BE2C (cell line): ENCODE measurements around the gene PIK3R4.

ENCODE experiments used
- DNase-seq: peaks from one replicate; pipeline ENCODE4 v3.0.0-alpha.2; 2020
- H3K27me3 ChIP-seq: fragments of 250-450 bp; sonication (Bioruptor Pico); 2 replicates; pipeline ENCODE4 v1.5.1; 2020; ENCODE audit warnings: mild to moderate bottlenecking
- H3K36me3 ChIP-seq: fragments of 250-450 bp; sonication (Bioruptor Pico); 2 replicates; pipeline ENCODE4 v1.5.1; 2020; ENCODE audit warnings: mild to moderate bottlenecking
- H3K4me1 ChIP-seq: fragments of 250-450 bp; sonication (Bioruptor Pico); 2 replicates; pipeline ENCODE4 v1.5.1; 2020
- H3K4me3 ChIP-seq: 2 replicates; pipeline ENCODE4 v1.5.1; 2011; ENCODE audit warnings: low read depth, low read length
- H3K9me3 ChIP-seq: fragments of 250-450 bp; sonication (Bioruptor Pico); 2 replicates; pipeline ENCODE4 v1.5.1; 2020
- CTCF ChIP-seq: IDR thresholded peaks from 2 replicates; pipeline ENCODE4 v1.5.1; 2012; ENCODE audit warnings: mild to moderate bottlenecking, low read depth, low read length

PIK3R4 gene

GRCh38 chr3:130786306-130786705 lies 39.7 kb upstream of the PIK3R4 start:
- Histone ChIP-seq H3K4me1 (no peaks in the 10 kb centered on the region; the same call in 1 of the 2 replicates), H3K4me3 (no peak overlapping the region), H3K9me3 (no peaks in the 10 kb centered on the region), H3K36me3 (no peaks in the 10 kb centered on the region), H3K27me3 (no peaks in the 10 kb centered on the region)
- no peak for DNase-seq
- TF ChIP-seq CTCF: no peak

GRCh38 chr3:130783629-130784028 lies 37.0 kb upstream of the PIK3R4 start:
- no peak for TF ChIP-seq CTCF
- H3K36me3 ChIP-seq: no peaks in the 10 kb centered on the region
- H3K4me3 ChIP-seq: no peak overlapping the region
- H3K9me3 ChIP-seq: no peaks in the 10 kb centered on the region
- H3K4me1 ChIP-seq: no peaks in the 10 kb centered on the region
- H3K27me3 ChIP-seq: no peaks in the 10 kb centered on the region
- DNase-seq: no peak

- no peak for TF ChIP-seq CTCF
- Histone ChIP-seq H3K4me1 (peaks cover 8% of the 10 kb centered on the region), H3K9me3 (no peaks in the 10 kb centered on the region), H3K27me3 (no peaks in the 10 kb centered on the region), H3K4me3 (no peak overlapping the region), H3K36me3 (no peaks in the 10 kb centered on the region)
- DNase-seq: no peak
These were observed 32.9 kb upstream of the PIK3R4 start for GRCh38 chr3:130779486-130779885.

- no peak for TF ChIP-seq CTCF
- Histone ChIP-seq H3K9me3 (no peaks in the 10 kb centered on the region), H3K27me3 (no peaks in the 10 kb centered on the region), H3K36me3 (no peaks in the 10 kb centered on the region), H3K4me1 (peaks cover 8% of the 10 kb centered on the region), H3K4me3 (no peak overlapping the region)
- DNase-seq: no peak
These were observed 32.4 kb upstream of the PIK3R4 start for GRCh38 chr3:130779031-130779430.

GRCh38 chr3:130773366-130773765 lies 26.7 kb upstream of the PIK3R4 start:
- DNase-seq: no peak
- TF ChIP-seq CTCF: no peak
- H3K36me3 ChIP-seq: no peaks in the 10 kb centered on the region
- no peak overlapping the region for H3K4me3 ChIP-seq
- no peaks in the 10 kb centered on the region for H3K27me3 ChIP-seq
- no peaks in the 10 kb centered on the region for H3K9me3 ChIP-seq
- peaks cover 12% of the 10 kb centered on the region for H3K4me1 ChIP-seq

- no peak for DNase-seq
- no peaks in the 10 kb centered on the region for H3K27me3 ChIP-seq
- H3K9me3 ChIP-seq: no peaks in the 10 kb centered on the region
- H3K4me3 ChIP-seq: no peak overlapping the region
- H3K4me1 ChIP-seq: peaks cover 11% of the 10 kb centered on the region
- TF ChIP-seq CTCF: no peak
- no peaks in the 10 kb centered on the region for H3K36me3 ChIP-seq
These were observed 25.5 kb upstream of the PIK3R4 start for GRCh38 chr3:130772129-130772528.
